Activated naive CD4-positive, alpha-beta T cell treated with anti-CD3 and anti-CD28 coated beads, Interleukin-2, amount 10 ng/mL, durations not matched to agents 7 days and 5 days (primary cell): ENCODE measurements around the gene NAA38.
A peak's percentile ranks its signal among the peaks of the same experiment; 100 is the strongest.

Experiments
- CTCF ChIA-PET: fragments of 350-600 bp; sonication (Branson Sonifier 250); formaldehyde crosslinking; loops from one replicate; lab custom pipeline; 2021; ENCODE audit warnings: antibody characterized with exemption; lab: Charles Lee
- DNase-seq: peaks from one replicate; pipeline ENCODE4 v3.0.0-alpha.2; 2020
- H3K27ac Mint-ChIP-seq: one replicate; pipeline ENCODE4 v1.8.0; 2021; ENCODE audit warnings: mild to moderate bottlenecking, moderate library complexity, mixed read lengths
- H3K27me3 Mint-ChIP-seq: one replicate; pipeline ENCODE4 v1.8.0; 2021; ENCODE audit warnings: mild to moderate bottlenecking, mixed read lengths
- H3K36me3 Mint-ChIP-seq: one replicate; pipeline ENCODE4 v1.8.0; 2021; ENCODE audit warnings: mixed read lengths
- H3K4me1 Mint-ChIP-seq: one replicate; pipeline ENCODE4 v1.8.0; 2021; ENCODE audit warnings: mixed read lengths
- H3K4me3 Mint-ChIP-seq: one replicate; pipeline ENCODE4 v1.8.0; 2021; ENCODE audit warnings: mild to moderate bottlenecking, moderate library complexity, mixed read lengths
- H3K9me3 Mint-ChIP-seq: one replicate; pipeline ENCODE4 v1.8.0; 2021; ENCODE audit warnings: mixed read lengths

The NAA38 gene

DNA sequence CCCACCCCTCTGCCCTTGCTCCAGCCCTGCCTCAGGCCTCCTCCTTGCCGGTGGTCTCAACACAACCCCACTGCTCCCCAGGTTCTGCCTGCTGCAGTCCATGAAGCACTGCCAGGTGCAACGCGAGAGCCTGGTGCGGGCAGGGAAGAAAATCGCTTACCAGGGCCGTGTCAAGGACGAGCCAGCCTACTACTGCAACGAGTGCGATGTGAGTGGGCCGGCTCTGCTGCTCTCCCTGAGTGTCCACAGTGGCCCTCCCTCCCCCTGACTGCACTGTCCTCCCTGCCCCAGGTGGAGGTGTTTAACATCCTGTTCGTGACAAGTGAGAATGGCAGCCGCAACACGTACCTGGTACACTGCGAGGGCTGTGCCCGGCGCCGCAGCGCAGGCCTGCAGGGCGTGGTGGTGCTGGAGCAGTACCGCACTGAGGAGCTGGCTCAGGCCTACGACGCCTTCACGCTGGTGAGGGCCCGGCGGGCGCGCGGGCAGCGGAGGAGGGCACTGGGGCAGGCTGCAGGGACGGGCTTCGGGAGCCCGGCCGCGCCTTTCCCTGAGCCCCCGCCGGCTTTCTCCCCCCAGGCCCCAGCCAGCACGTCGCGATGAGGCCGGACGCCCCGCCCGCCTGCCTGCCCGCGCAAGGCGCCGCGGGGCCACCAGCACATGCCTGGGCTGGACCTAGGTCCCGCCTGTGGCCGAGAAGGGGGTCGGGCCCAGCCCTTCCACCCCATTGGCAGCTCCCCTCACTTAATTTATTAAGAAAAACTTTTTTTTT lies 4.3 kb downstream of the NAA38 start:
- H3K36me3 Mint-ChIP-seq = peaks cover 13% of the 10 kb centered on the region
- no peak for DNase-seq
- no peak overlapping the region for H3K4me3 Mint-ChIP-seq
- CTCF ChIA-PET = interaction anchor here (1.3 to 2.5 kb wide), 2 partner anchors 8 to 110 kb away, joined by 3 to 10 read pairs; no protein-coding TSS in a partner anchor
- H3K27ac Mint-ChIP-seq = no peak overlapping the region
- H3K27me3 Mint-ChIP-seq = no peaks in the 10 kb centered on the region
- peaks cover 33% of the 10 kb centered on the region for H3K4me1 Mint-ChIP-seq
- H3K9me3 Mint-ChIP-seq = no peaks in the 10 kb centered on the region

DNA sequence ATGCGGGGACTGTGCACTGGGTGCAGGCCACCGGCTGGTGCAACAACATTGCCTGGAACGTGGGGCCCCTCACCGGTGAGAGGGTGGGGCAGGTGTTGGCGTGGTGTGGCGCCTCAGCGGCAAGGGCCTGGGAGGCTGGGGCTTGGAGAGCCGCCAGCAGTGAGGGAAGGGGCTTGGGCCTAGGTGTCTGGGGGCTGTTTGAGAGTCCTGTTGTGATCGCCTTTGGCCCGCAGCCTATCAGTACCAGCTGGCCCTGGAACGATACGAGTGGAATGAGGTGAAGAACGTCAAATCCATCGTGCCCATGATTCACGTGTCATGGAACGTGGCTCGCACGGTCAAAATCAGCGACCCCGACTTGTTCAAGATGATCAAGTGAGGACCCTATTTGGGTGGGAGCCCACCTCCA lies 5.1 kb downstream of the NAA38 start:
- DNase-seq = no peak
- CTCF ChIA-PET = interaction anchor here (2.5 to 3.7 kb wide), 2 partner anchors 18 to 109 kb away, joined by 10 to 38 read pairs; partner anchors contain the start of gene KDM6B
- H3K4me3 Mint-ChIP-seq = peak overlapping the region; percentile 78
- H3K27ac Mint-ChIP-seq = peak overlapping the region; percentile 65
- peaks cover 13% of the 10 kb centered on the region for H3K36me3 Mint-ChIP-seq
- no peaks in the 10 kb centered on the region for H3K27me3 Mint-ChIP-seq
- H3K4me1 Mint-ChIP-seq = peaks cover 33% of the 10 kb centered on the region
- no peaks in the 10 kb centered on the region for H3K9me3 Mint-ChIP-seq

GRCh38 chr17:7851438-7852261 lies 5.7 kb downstream of the NAA38 start:
- peaks cover 13% of the 10 kb centered on the region for H3K36me3 Mint-ChIP-seq
- DNase-seq = peak; percentile 97
- peak overlapping the region; percentile 78 for H3K4me3 Mint-ChIP-seq
- H3K9me3 Mint-ChIP-seq = no peaks in the 10 kb centered on the region
- peak overlapping the region; percentile 65 for H3K27ac Mint-ChIP-seq
- peaks cover 33% of the 10 kb centered on the region for H3K4me1 Mint-ChIP-seq
- CTCF ChIA-PET = interaction anchor here (0.8 to 3.7 kb wide), 9 partner anchors 11 to 138 kb away, joined by 3 to 38 read pairs (median 5); partner anchors contain the start of gene KDM6B
- no peaks in the 10 kb centered on the region for H3K27me3 Mint-ChIP-seq

DNA sequence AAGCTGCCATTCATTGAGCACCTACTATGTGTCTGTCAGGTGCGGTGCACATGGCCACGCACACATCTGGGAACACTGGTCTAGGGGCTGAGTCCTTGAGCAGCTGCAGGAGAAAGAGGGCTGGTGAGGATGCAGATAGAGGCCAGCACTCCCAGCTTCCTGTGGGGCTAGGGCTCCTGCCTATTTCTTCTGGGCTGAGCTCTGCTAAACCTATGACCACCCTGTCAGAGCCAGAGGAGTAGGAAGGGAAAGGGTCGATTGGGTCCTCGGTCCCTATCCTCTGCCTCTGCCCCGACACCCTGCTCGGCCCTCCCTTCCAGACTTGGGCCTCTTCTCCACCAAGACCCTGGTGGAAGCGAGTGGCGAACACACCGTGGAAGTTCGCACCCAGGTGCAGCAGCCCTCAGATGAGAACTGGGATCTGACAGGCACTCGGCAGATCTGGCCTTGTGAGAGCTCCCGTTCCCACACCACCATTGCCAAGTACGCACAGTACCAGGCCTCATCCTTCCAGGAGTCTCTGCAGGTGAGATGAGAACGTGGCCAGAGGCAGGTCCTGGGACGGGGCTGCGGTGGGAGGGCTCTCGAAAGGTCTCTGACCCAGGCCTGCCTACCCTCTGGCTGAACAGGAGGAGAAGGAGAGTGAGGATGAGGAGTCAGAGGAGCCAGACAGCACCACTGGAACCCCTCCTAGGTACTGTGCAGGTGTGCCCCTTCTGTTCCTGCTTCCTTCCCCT lies 6.5 kb downstream of the NAA38 start:
- DNase-seq = no peak
- peaks cover 35% of the 10 kb centered on the region for H3K4me1 Mint-ChIP-seq
- no peaks in the 10 kb centered on the region for H3K27me3 Mint-ChIP-seq

GRCh38 chr17:7849751-7850504 lies 7.4 kb downstream of the NAA38 start:
- Mint-ChIP-seq H3K36me3 (peaks cover 8% of the 10 kb centered on the region), H3K4me3 (no peak overlapping the region), H3K27ac (no peak overlapping the region), H3K9me3 (no peaks in the 10 kb centered on the region), H3K4me1 (peaks cover 40% of the 10 kb centered on the region), H3K27me3 (no peaks in the 10 kb centered on the region)
- CTCF ChIA-PET = interaction anchor here (0.7 to 3.7 kb wide), 6 partner anchors 9 to 107 kb away, joined by 3 to 38 read pairs (median 7); partner anchors contain the start of gene KDM6B
- no peak for DNase-seq

More for the DNA sequence above, 6.5 kb downstream of the NAA38 start:
- Mint-ChIP-seq H3K9me3 (no peaks in the 10 kb centered on the region), H3K36me3 (peaks cover 13% of the 10 kb centered on the region), H3K27ac (peak overlapping the region; percentile 72), H3K4me3 (peak overlapping the region; percentile 78)
- CTCF ChIA-PET = interaction anchor here (0.8 to 3.7 kb wide), 10 partner anchors 10 to 139 kb away, joined by 3 to 38 read pairs (median 5); partner anchors contain the start of gene KDM6B

- no peaks in the 10 kb centered on the region for H3K9me3 Mint-ChIP-seq
- DNase-seq = no peak
- no peak overlapping the region for H3K4me3 Mint-ChIP-seq
- no peaks in the 10 kb centered on the region for H3K27me3 Mint-ChIP-seq
- CTCF ChIA-PET = interaction anchor here (0.7 to 3.7 kb wide), 4 partner anchors 8 to 28 kb away, joined by 3 to 38 read pairs (median 10); partner anchors contain the start of gene KDM6B
- peaks cover 42% of the 10 kb centered on the region for H3K4me1 Mint-ChIP-seq
- H3K36me3 Mint-ChIP-seq = peaks cover 8% of the 10 kb centered on the region
- H3K27ac Mint-ChIP-seq = no peak overlapping the region
Measured at GRCh38 chr17:7849130-7849750, 8.1 kb downstream of the NAA38 start.

- Mint-ChIP-seq H3K36me3 (peaks cover 5% of the 10 kb centered on the region), H3K4me3 (no peak overlapping the region), H3K9me3 (no peaks in the 10 kb centered on the region), H3K27me3 (no peaks in the 10 kb centered on the region), H3K4me1 (peaks cover 40% of the 10 kb centered on the region), H3K27ac (no peak overlapping the region)
- no peak for DNase-seq
- CTCF ChIA-PET = interaction anchor here (1.3 to 3.7 kb wide), 2 partner anchors 14 to 28 kb away, joined by 4 to 38 read pairs; partner anchors contain the start of gene KDM6B
Measured at GRCh38 chr17:7848739-7849129, 8.6 kb downstream of the NAA38 start.

DNA sequence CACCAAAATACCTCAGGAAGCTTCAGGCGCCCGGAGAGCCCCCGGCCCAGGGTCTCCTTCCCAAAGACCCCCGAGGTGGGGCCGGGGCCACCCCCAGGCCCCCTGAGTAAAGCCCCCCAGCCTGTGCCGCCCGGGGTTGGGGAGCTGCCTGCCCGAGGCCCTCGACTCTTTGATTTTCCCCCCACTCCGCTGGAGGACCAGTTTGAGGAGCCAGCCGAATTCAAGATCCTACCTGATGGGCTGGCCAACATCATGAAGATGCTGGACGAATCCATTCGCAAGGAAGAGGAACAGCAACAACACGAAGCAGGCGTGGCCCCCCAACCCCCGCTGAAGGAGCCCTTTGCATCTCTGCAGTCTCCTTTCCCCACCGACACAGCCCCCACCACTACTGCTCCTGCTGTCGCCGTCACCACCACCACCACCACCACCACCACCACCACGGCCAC lies 9.2 kb downstream of the NAA38 start:
- Mint-ChIP-seq H3K27me3 (no peaks in the 10 kb centered on the region), H3K4me1 (peaks cover 41% of the 10 kb centered on the region), H3K9me3 (no peaks in the 10 kb centered on the region), H3K36me3 (peaks cover 4% of the 10 kb centered on the region), H3K4me3 (no peak overlapping the region), H3K27ac (no peak overlapping the region)
- no peak for DNase-seq
- CTCF ChIA-PET = no interaction called here

DNA sequence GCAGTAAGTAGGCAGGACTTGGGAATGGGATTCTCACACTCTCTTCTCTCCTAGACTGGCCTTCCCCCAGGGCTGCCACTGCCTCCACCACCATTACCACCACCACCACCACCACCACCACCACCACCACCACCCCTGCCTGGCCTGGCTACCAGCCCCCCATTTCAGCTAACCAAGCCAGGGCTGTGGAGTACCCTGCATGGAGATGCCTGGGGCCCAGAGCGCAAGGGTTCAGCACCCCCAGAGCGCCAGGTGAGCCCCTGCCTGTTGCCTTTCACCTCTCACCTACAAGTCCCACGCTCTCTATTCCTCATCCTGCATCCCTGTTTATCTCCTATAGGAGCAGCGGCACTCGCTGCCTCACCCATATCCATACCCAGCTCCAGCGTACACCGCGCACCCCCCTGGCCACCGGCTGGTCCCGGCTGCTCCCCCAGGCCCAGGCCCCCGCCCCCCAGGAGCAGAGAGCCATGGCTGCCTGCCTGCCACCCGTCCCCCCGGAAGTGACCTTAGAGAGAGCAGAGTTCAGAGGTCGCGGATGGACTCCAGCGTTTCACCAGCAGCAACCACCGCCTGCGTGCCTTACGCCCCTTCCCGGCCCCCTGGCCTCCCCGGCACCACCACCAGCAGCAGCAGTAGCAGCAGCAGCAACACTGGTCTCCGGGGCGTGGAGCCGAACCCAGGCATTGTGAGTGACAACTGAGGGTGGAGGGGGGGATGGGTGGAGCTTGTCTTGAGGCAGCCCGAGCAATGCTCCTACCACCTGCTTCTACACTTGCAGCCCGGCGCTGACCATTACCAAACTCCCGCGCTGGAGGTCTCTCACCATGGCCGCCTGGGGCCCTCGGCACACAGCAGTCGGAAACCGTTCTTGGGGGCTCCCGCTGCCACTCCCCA lies 10.3 kb downstream of the NAA38 start:
- DNase-seq = no peak
- Mint-ChIP-seq H3K4me3 (no peak overlapping the region), H3K27ac (peak overlapping the region; percentile 9), H3K27me3 (no peaks in the 10 kb centered on the region), H3K9me3 (no peaks in the 10 kb centered on the region), H3K4me1 (peaks cover 42% of the 10 kb centered on the region), H3K36me3 (peaks cover 4% of the 10 kb centered on the region)
- CTCF ChIA-PET = interaction anchor here (2.8 kb wide), 1 partner anchor 12 kb away, joined by 21 read pairs; no protein-coding TSS in a partner anchor

DNA sequence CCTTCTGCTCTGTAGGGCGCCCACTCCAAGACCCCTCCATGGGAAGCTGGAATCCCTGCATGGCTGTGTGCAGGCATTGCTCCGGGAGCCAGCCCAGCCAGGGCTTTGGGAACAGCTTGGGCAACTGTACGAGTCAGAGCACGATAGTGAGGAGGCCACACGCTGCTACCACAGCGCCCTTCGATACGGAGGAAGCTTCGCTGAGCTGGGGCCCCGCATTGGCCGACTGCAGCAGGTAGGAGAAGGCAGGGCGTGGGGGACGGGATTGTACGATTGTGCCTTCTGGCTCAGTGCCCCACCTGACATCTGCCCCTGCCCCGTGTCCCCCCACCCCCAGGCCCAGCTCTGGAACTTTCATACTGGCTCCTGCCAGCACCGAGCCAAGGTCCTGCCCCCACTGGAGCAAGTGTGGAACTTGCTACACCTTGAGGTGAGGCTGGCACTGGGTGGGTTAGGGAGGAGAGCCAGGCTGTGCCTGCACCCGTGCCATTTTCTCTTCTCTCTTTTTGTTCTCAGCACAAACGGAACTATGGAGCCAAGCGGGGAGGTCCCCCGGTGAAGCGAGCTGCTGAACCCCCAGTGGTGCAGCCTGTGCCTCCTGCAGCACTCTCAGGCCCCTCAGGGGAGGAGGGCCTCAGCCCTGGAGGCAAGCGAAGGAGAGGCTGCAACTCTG lies 11.2 kb downstream of the NAA38 start:
- Mint-ChIP-seq H3K36me3 (peaks cover 4% of the 10 kb centered on the region), H3K27ac (no peak overlapping the region), H3K4me3 (no peak overlapping the region), H3K27me3 (no peaks in the 10 kb centered on the region), H3K9me3 (no peaks in the 10 kb centered on the region), H3K4me1 (peaks cover 39% of the 10 kb centered on the region)
- CTCF ChIA-PET = interaction anchor here (2.8 kb wide), 1 partner anchor 11 kb away, joined by 21 read pairs; no protein-coding TSS in a partner anchor
- DNase-seq = no peak

DNA sequence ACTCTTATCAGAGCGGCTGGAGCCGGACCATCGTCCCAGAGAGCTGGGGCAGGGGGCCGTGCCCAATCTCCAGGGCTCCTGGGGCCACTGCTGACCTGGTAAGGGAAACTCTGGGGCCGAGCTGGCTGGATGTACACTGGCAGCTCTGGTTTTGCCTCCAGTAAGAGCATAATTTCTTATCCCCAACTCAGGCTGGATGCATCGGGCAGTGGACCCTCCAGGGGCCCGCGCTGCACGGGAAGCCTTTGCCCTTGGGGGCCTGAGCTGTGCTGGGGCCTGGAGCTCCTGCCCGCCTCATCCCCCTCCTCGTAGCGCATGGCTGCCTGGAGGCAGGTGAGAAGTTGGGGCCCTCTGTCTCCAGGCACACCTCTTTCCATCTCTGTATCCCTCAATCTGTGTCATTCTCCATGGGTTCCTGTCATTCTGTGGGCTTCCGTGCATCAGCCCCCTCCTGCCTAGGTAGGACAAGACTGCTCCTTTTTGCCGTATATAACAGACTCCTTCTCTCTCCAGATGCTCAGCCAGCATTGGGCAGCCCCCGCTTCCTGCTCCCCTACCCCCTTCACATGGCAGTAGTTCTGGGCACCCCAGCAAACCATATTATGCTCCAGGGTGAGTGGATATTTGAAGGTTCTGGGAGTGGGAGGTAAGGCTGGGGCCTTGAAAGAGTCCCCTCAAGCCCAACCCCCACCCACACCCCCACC lies 11.8 kb downstream of the NAA38 start:
- Mint-ChIP-seq H3K27ac (no peak overlapping the region), H3K27me3 (no peaks in the 10 kb centered on the region), H3K9me3 (no peaks in the 10 kb centered on the region), H3K4me1 (peaks cover 39% of the 10 kb centered on the region), H3K4me3 (peak overlapping the region; percentile 79), H3K36me3 (peaks cover 6% of the 10 kb centered on the region)
- DNase-seq = no peak
- CTCF ChIA-PET = interaction anchor here (0.8 to 2.8 kb wide), 3 partner anchors 8 to 23 kb away, joined by 3 to 21 read pairs (median 6); no protein-coding TSS in a partner anchor
